K562 (cell line): ENCODE measurements around the gene GIMAP8. TPM values are rescaled to one million over a fixed set of nuclear protein-coding genes. Genes with fewer than 3 reads are reported as not detected.

Source experiments
- ADNP ChIP-seq: fragments of 200-800 bp; sonication (Bioruptor generic); IDR thresholded peaks from 2 replicates; pipeline ENCODE4 v1.6.1; 2016; ENCODE audit warnings: missing genetic modification characterization, missing compliant biosample characterization
- HDGF ChIP-seq: fragments of 450-650 bp; IDR thresholded peaks from 2 replicates; pipeline ENCODE4 v1.6.1; 2016
- NKRF ChIP-seq: fragments of 450-650 bp; IDR thresholded peaks from 2 replicates; pipeline ENCODE4 v1.6.1; 2016; ENCODE audit warnings: borderline replicate concordance
- RHOXF2B ChIP-seq: fragments of 250-450 bp; sonication (Bioruptor Pico); conservative IDR thresholded peaks from 2 replicates; pipeline ENCODE4 v1.5.1; 2021
- TAF9B ChIP-seq: fragments of 450-650 bp; IDR thresholded peaks from 2 replicates; pipeline ENCODE4 v1.6.1; 2018; ENCODE audit warnings: mild to moderate bottlenecking; ENCODE audit not compliant: partially characterized antibody
- TRIM25 ChIP-seq: fragments of 450-650 bp; IDR thresholded peaks from 2 replicates; pipeline ENCODE4 v1.7.0; 2016; ENCODE audit warnings: borderline replicate concordance
- ZNF133 ChIP-seq: fragments of 250-450 bp; sonication (Bioruptor Pico); IDR thresholded peaks from 2 replicates; pipeline ENCODE4 v1.4.0; 2020; ENCODE audit warnings: mild to moderate bottlenecking
- ZNF282 ChIP-seq: sonication (generic); formaldehyde crosslinking; IDR thresholded peaks from 2 replicates; pipeline ENCODE4 v1.8.1; 2023; ENCODE audit warnings: missing genetic modification reagents
- ZNF717 ChIP-seq: fragments of 250-450 bp; sonication (Bioruptor Pico); IDR thresholded peaks from 2 replicates; pipeline ENCODE4 v1.5.0; 2021
- polyA plus RNA-seq, 8 experiments: library from polyadenylated mRNA; depleted of rRNA in 4 of 8; stranded (reverse) in 5 of 8; unstranded in 3 of 8; fragments of >200 nt; fragmentation: Nextera tagmentation in 2 of 8; fragmentation: Illumina TruSeq in 1 of 8; extraction: Ambion mirVana in 2 of 8; extraction: Trizol in 1 of 8; gene quantifications; 2 replicates each; pipeline versions ENCODE4 v1.2.1 to v1.2.3, GENCODE V29; 2011 to 2014; ENCODE audit warnings: inconsistent platforms in 1 of 8, missing spikeins in 1 of 8
- total RNA-seq, 7 experiments: library from RNA; depleted of rRNA in 6 of 7; stranded (reverse); fragments of >200 nt in 6 of 7; fragmentation: Illumina TruSeq in 2 of 7; extraction: Trizol in 2 of 7; gene quantifications; 2 replicates each; pipeline versions ENCODE4 v1.2.1 to v1.2.3, GENCODE V29; 2011 to 2021; ENCODE audit warnings: low replicate concordance in 1 of 7
- TF ChIP-seq, protein P1 (sequence below), 2 experiments: fragments of 450-650 bp; IDR thresholded peaks; 2 replicates each; pipeline ENCODE4 v1.6.1; 2016; ENCODE audit warnings: mild to moderate bottlenecking in 2 of 2, borderline replicate concordance in 1 of 2, low read depth in 1 of 2, moderate library complexity in 1 of 2
- TF ChIP-seq, protein P2 (sequence below): sonication (generic); formaldehyde crosslinking; IDR thresholded peaks from 2 replicates; pipeline ENCODE4 v1.8.0; 2022; ENCODE audit warnings: mild to moderate bottlenecking, missing genetic modification reagents
- TF ChIP-seq, protein P3 (sequence below): IDR thresholded peaks from 2 replicates; pipeline ENCODE4 v1.6.1; 2011; ENCODE audit not compliant: insufficient read length; ENCODE audit errors: extremely low read depth

The GIMAP8 gene
- total and polyA plus RNA-seq, 9 of the 15 experiments (the other 6 are each of a cell fraction or from before 2014, with no cell fraction given) = not detected

- TF ChIP-seq, protein P1, sequence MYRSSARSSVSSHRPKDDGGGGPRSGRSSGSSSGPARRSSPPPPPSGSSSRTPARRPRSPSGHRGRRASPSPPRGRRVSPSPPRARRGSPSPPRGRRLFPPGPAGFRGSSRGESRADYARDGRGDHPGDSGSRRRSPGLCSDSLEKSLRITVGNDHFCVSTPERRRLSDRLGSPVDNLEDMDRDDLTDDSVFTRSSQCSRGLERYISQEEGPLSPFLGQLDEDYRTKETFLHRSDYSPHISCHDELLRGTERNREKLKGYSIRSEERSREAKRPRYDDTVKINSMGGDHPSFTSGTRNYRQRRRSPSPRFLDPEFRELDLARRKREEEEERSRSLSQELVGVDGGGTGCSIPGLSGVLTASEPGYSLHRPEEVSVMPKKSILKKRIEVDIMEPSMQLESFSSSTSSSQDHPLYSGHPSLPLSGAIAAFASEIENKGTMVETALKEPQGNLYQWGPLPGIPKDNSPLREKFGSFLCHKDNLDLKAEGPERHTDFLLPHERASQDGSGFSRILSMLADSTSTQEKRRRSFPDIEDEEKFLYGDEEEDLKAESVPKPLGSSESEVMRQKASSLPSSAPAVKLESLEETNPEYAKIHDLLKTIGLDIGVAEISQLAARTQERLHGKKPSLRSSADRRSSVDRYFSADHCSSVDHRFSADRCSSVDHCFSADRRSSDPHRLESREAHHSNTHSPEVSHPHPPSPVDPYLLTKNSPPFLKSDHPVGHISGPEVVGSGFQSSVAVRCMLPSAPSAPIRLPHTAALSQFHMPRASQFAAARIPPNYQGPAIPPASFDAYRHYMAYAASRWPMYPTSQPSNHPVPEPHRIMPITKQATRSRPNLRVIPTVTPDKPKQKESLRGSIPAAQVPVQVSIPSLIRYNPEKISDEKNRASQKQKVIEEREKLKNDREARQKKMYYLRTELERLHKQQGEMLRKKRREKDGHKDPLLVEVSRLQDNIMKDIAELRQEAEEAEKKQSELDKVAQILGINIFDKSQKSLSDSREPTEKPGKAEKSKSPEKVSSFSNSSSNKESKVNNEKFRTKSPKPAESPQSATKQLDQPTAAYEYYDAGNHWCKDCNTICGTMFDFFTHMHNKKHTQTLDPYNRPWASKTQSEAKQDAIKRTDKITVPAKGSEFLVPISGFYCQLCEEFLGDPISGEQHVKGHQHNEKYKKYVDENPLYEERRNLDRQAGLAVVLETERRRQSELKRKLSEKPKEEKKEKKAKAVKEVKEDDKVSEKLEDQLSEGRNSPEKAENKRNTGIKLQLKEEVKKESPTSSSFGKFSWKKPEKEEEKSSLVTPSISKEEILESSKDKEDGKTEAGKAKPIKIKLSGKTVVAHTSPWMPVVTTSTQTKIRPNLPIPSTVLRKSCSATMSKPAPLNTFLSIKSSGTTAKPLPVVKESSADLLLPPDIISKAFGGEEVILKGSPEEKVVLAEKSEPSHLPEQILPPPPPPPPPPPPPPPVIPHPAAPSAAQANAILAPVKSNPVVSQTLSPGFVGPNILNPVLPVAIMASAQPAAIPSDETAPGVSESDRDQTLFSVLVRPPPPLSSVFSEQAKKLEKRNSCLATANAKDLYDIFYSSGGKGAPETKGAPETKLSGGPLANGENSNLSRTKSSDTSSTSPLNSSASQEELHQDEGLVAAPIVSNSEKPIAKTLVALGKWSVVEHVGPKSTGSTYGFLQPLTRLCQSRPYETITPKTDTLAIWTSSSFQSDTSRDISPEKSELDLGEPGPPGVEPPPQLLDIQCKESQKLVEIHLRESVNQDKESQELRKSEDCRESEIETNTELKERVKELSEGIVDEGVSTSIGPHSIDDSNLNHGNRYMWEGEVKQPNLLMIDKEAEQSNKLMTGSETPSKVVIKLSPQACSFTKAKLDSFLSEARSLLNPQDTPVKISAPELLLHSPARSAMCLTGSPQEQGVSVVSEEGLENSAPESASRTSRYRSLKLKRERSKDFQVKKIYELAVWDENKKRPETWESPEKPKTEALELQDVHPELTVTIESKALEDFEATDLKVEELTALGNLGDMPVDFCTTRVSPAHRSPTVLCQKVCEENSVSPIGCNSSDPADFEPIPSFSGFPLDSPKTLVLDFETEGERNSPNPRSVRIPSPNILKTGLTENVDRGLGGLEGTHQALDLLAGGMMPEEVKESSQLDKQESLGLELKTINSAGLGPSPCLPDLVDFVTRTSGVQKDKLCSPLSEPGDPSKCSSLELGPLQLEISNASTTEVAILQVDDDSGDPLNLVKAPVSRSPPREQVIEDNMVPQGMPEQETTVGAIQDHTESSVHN (IDR thresholded peaks at IDR 0.05; ENCODE audit: borderline replicate concordance in 1 of 2, low read depth in 1 of 2) = no peak
- TF ChIP-seq ZNF282 (CRISPR knock-in tag) (no peak), NKRF (peak; percentile 70), ZNF717 (CRISPR knock-in tag) (no peak), RHOXF2B (CRISPR knock-in tag) (no peak), ADNP (tag) (no peak), TRIM25 (peak; percentile 93; the same call in 1 of the 2 replicates), HDGF (0 out of 2 replicates have a peak, but pooled peaks have one; percentile 19), ZNF133 (no peak), TAF9B (no peak)
- TF ChIP-seq, protein P2, sequence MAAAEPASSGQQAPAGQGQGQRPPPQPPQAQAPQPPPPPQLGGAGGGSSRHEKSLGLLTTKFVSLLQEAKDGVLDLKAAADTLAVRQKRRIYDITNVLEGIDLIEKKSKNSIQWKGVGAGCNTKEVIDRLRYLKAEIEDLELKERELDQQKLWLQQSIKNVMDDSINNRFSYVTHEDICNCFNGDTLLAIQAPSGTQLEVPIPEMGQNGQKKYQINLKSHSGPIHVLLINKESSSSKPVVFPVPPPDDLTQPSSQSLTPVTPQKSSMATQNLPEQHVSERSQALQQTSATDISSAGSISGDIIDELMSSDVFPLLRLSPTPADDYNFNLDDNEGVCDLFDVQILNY (CRISPR knock-in tag) = no peak
- TF ChIP-seq, protein P3, sequence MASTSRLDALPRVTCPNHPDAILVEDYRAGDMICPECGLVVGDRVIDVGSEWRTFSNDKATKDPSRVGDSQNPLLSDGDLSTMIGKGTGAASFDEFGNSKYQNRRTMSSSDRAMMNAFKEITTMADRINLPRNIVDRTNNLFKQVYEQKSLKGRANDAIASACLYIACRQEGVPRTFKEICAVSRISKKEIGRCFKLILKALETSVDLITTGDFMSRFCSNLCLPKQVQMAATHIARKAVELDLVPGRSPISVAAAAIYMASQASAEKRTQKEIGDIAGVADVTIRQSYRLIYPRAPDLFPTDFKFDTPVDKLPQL = no peak
Observed at GRCh38 chr7:150405584-150406311, 44.7 kb upstream of the GIMAP8 start (continued).
